ENCODE measurements around the gene TNXB. TPM values are rescaled to one million over a fixed set of nuclear protein-coding genes. Genes with fewer than 3 reads are reported as not detected.

Gene TNXB
- polyA plus RNA-seq, 1 donor from 2014 or later: 3.3 TPM

DNA sequence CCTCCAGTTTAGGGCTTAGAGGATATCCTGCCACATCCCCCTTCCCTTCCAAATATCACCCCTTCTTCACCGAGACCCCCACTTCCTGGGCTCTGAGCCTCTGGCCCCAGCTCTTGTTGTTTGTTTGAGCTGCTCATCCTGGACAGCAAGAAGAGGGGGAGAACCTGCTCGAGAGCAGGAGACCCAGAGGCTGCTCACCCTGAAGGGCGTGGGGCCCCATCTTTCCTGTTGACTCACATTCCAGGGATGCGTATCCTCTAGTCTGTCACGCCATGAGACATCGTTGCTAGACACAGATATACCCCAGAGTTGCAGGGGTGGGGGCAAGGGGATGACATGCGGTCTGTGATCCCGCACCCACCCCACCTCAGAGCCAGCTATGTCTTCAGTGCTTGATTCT lies 5.7 kb upstream of the TNXB start:
- Histone ChIP-seq H3K27me3 (ENCODE audit: insufficient read depth, low read depth, low read length) (no peaks in the 10 kb centered on the region), H3K27ac (ENCODE audit: low read length) (no peak overlapping the region), H3K36me3 (ENCODE audit: insufficient read depth, low read length) (no peaks in the 10 kb centered on the region), H3K4me3 (ENCODE audit: low read length) (no peak overlapping the region), H3K9ac (ENCODE audit: low read length) (no peak overlapping the region), H4K20me1 (ENCODE audit: insufficient read depth) (no peaks in the 10 kb centered on the region), H3F3A (ENCODE audit: insufficient read depth, low read length, poor library complexity, severe bottlenecking) (no peaks in the 10 kb centered on the region), H3K9me3 (ENCODE audit: low read length) (no peaks in the 10 kb centered on the region), H3K4me2 (ENCODE audit: low read length) (no peak overlapping the region), H3K79me2 (replicated peaks; ENCODE audit: insufficient read depth, low read length) (no peaks in the 10 kb centered on the region), H3K9me2 (ENCODE audit: insufficient read depth, low read length) (no peaks in the 10 kb centered on the region), H2AFZ (ENCODE audit: low read depth, low read length) (no peak overlapping the region)
- TF ChIP-seq EP300 (conservative IDR thresholded peaks at IDR 0.05; ENCODE audit: poor library complexity, severe bottlenecking): no peak
- TF ChIP-seq POLR2AphosphoS5 (IDR thresholded peaks at IDR 0.05): no peak
- TF ChIP-seq REST (IDR thresholded peaks at IDR 0.05; ENCODE audit: borderline replicate concordance): no peak
- no peak for TF ChIP-seq MXI1 (conservative IDR thresholded peaks at IDR 0.05; ENCODE audit: poor library complexity, severe bottlenecking)
- TF ChIP-seq RAD21 (conservative IDR thresholded peaks at IDR 0.05): no peak
- TF ChIP-seq CTCF (IDR thresholded peaks at IDR 0.05; ENCODE audit: poor library complexity, severe bottlenecking): no peak
- TF ChIP-seq TAF1 (IDR thresholded peaks at IDR 0.05; ENCODE audit: low read depth): no peak
- no peak for TF ChIP-seq EZH2 (IDR thresholded peaks at IDR 0.05; ENCODE audit: borderline replicate concordance, insufficient read depth, low read length, poor library complexity, severe bottlenecking)
- TF ChIP-seq SMC3 (conservative IDR thresholded peaks at IDR 0.05; ENCODE audit: poor library complexity): no peak

DNA sequence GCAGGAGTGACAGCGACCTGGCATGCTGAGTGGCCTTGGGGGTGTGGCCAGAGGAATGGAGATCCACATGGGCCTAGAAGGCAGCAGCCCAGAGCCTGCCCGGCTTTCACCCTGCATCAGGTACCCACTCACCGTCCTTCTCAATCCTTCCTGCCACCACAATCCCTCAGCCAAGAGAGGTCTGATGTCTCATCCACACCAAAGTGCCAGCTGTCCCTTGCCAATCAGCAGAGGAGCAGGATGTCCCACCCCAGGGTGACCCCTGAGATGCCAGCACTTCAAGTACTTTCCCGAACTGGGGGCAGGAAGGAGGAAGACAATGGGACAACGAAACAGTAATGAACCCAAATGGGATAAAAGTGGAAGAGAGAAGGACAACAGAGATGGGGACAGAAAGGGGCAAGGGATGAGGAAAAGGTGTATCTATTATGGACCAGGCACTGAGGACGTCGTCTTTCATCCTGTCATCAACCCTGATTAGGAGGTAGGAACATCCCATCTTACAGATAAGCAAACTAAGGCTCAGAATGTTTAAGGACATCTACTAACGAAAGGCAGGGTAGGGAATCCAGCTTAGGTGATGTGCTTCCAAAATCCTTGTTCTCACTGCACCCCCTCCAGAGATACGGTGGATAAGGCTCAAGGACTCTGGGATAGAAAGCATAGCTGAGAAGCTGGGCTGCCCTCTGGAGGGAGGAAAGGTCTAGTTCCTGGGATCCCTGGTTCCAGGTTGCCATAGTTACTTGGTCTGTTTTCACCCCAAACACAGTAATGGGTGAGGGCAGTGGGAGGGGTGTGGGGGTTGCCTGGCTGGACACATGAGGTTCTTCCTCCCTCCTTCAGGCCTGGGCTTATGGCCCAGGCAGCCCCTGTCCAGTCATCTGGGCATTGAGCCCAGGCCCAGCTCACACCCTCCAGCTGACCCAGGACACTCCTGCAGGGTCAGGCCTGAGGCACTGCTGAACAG lies 4.5 kb upstream of the TNXB start:
- no peaks in the 10 kb centered on the region for H3K9me2 ChIP-seq (ENCODE audit: insufficient read depth, low read length)
- H3K9ac ChIP-seq (ENCODE audit: low read length): no peak overlapping the region
- no peak for TF ChIP-seq TAF1 (IDR thresholded peaks at IDR 0.05; ENCODE audit: low read depth)
- TF ChIP-seq RAD21 (conservative IDR thresholded peaks at IDR 0.05): no peak
- no peak for TF ChIP-seq EZH2 (IDR thresholded peaks at IDR 0.05; ENCODE audit: borderline replicate concordance, insufficient read depth, low read length, poor library complexity, severe bottlenecking)
- TF ChIP-seq POLR2AphosphoS5 (IDR thresholded peaks at IDR 0.05): no peak
- TF ChIP-seq EP300 (conservative IDR thresholded peaks at IDR 0.05; ENCODE audit: poor library complexity, severe bottlenecking): no peak
- no peak for TF ChIP-seq MXI1 (conservative IDR thresholded peaks at IDR 0.05; ENCODE audit: poor library complexity, severe bottlenecking)
- no peak for TF ChIP-seq SMC3 (conservative IDR thresholded peaks at IDR 0.05; ENCODE audit: poor library complexity)
- TF ChIP-seq CTCF (IDR thresholded peaks at IDR 0.05; ENCODE audit: poor library complexity, severe bottlenecking): no peak
- TF ChIP-seq REST (IDR thresholded peaks at IDR 0.05; ENCODE audit: borderline replicate concordance): no peak
- no peaks in the 10 kb centered on the region for H3K36me3 ChIP-seq (ENCODE audit: insufficient read depth, low read length)
- H3K79me2 ChIP-seq (replicated peaks; ENCODE audit: insufficient read depth, low read length): no peaks in the 10 kb centered on the region
- no peaks in the 10 kb centered on the region for H3K27me3 ChIP-seq (ENCODE audit: insufficient read depth, low read depth, low read length)
- H3K4me3 ChIP-seq (ENCODE audit: low read length): no peak overlapping the region
- no peak overlapping the region for H3K4me2 ChIP-seq (ENCODE audit: low read length)
- no peak overlapping the region for H3K27ac ChIP-seq (ENCODE audit: low read length)
- H4K20me1 ChIP-seq (ENCODE audit: insufficient read depth): no peaks in the 10 kb centered on the region
- no peaks in the 10 kb centered on the region for H3K9me3 ChIP-seq (ENCODE audit: low read length)
- H3F3A ChIP-seq (ENCODE audit: insufficient read depth, low read length, poor library complexity, severe bottlenecking): no peaks in the 10 kb centered on the region
- no peak overlapping the region for H2AFZ ChIP-seq (ENCODE audit: low read depth, low read length)

Data from neural cell (in vitro differentiated cells).